ENCODE results near the gene CNTD1.
"Not testable (repeated sequence)": the region's sequence is repeated elsewhere in the genome, so short reads cannot be mapped to it uniquely, and the experiment has no call there.

CNTD1 gene

GRCh38 chr17:42798383-42799380 lies at the start of gene CNTD1, which contains the start of gene COA3:
Gene CNTD1 (plus strand): TSS chr17:42798861. CDS start chr17:42799068, 207 bp downstream.
Gene COA3 (minus strand): TSS chr17:42798704. CDS start chr17:42798681, 23 bp downstream.
- in situ Hi-C loops (cut with HindIII; ENCODE audit: low sequenced_read_pairs): no loop called here

GRCh38 chr17:42748908-42749798 lies 49.5 kb upstream of the CNTD1 start:
- in situ Hi-C loops (cut with HindIII; ENCODE audit: low sequenced_read_pairs): no loop called here

- in situ Hi-C loops (cut with HindIII; ENCODE audit: low sequenced_read_pairs): no loop called here
These were observed 47.8 kb upstream of the CNTD1 start for GRCh38 chr17:42750739-42751344.

- in situ Hi-C loops (cut with HindIII; ENCODE audit: low sequenced_read_pairs): no loop called here
These were observed 47.0 kb upstream of the CNTD1 start for GRCh38 chr17:42751628-42752027.

GRCh38 chr17:42754782-42755181 lies 43.9 kb upstream of the CNTD1 start:
- in situ Hi-C loops (cut with HindIII; ENCODE audit: low sequenced_read_pairs): no loop called here

GRCh38 chr17:42759982-42760651 lies 38.5 kb upstream of the CNTD1 start:
- in situ Hi-C loops (cut with HindIII; ENCODE audit: low sequenced_read_pairs): no loop called here

GRCh38 chr17:42760652-42761581 lies 37.7 kb upstream of the CNTD1 start, which contains the start of gene RAMP2:
Gene RAMP2 (plus strand): TSS chr17:42761227. CDS start chr17:42761262, 35 bp downstream.
- in situ Hi-C loops (cut with HindIII; ENCODE audit: low sequenced_read_pairs): no loop called here

- in situ Hi-C loops (cut with HindIII; ENCODE audit: low sequenced_read_pairs): no loop called here
These were observed 37.0 kb upstream of the CNTD1 start for GRCh38 chr17:42761638-42762037.

GRCh38 chr17:42766124-42766523 lies 32.5 kb upstream of the CNTD1 start:
- in situ Hi-C loops (cut with HindIII; ENCODE audit: low sequenced_read_pairs): no loop called here

GRCh38 chr17:42767512-42767911 lies 31.1 kb upstream of the CNTD1 start:
- in situ Hi-C loops (cut with HindIII; ENCODE audit: low sequenced_read_pairs): no loop called here

- in situ Hi-C loops (cut with HindIII; ENCODE audit: low sequenced_read_pairs): not testable (repeated sequence)
These were observed 30.7 kb upstream of the CNTD1 start for GRCh38 chr17:42768006-42768405.

GRCh38 chr17:42769964-42770363 lies 28.7 kb upstream of the CNTD1 start:
- in situ Hi-C loops (cut with HindIII; ENCODE audit: low sequenced_read_pairs): loop anchor here (10.0 kb wide), 1 partner anchor 165 kb away; the partner anchor contains the start of genes RETREG3 and TUBG1

GRCh38 chr17:42772945-42773289 lies 25.7 kb upstream of the CNTD1 start:
- in situ Hi-C loops (cut with HindIII; ENCODE audit: low sequenced_read_pairs): loop anchor here (10.0 kb wide), 1 partner anchor 168 kb away; the partner anchor contains the start of genes RETREG3 and TUBG1

GRCh38 chr17:42773290-42774035 lies 25.2 kb upstream of the CNTD1 start, which contains the start of gene VPS25:
Gene VPS25 (plus strand): TSS chr17:42773449. CDS start chr17:42773476, 27 bp downstream.
- in situ Hi-C loops (cut with HindIII; ENCODE audit: low sequenced_read_pairs): loop anchor here (10.0 kb wide), 1 partner anchor 169 kb away; the partner anchor contains the start of genes RETREG3 and TUBG1

- in situ Hi-C loops (cut with HindIII; ENCODE audit: low sequenced_read_pairs): loop anchor here (10.0 kb wide), 1 partner anchor 169 kb away; the partner anchor contains the start of genes RETREG3 and TUBG1
These were observed 24.5 kb upstream of the CNTD1 start for GRCh38 chr17:42774066-42774745.

GRCh38 chr17:42775534-42776098 lies 23.0 kb upstream of the CNTD1 start:
- in situ Hi-C loops (cut with HindIII; ENCODE audit: low sequenced_read_pairs): loop anchor here (10.0 kb wide), 1 partner anchor 171 kb away; the partner anchor contains the start of genes RETREG3 and TUBG1

- in situ Hi-C loops (cut with HindIII; ENCODE audit: low sequenced_read_pairs): loop anchor here (10.0 kb wide), 1 partner anchor 174 kb away; the partner anchor contains the start of genes RETREG3 and TUBG1
These were observed 20.1 kb upstream of the CNTD1 start for GRCh38 chr17:42778570-42778969.

All from DLD1 (cell line).